ENCODE results near the gene MPL.

Gene MPL

GRCh38 chr1:43345120-43345519 is 7.5 kb downstream of the MPL start:
- Histone ChIP-seq H3K36me3 (ENCODE audit: insufficient read depth, low read length) (no peaks in the 10 kb centered on the region), H3K27me3 (ENCODE audit: insufficient read depth, low read length) (peaks cover 26% of the 10 kb centered on the region), H3K4me1 (ENCODE audit: insufficient read depth, low read length) (peaks cover 11% of the 10 kb centered on the region), H3K9me3 (ENCODE audit: low read length) (no peaks in the 10 kb centered on the region), H3K4me3 (ENCODE audit: low read length) (no peak overlapping the region), H2AFZ (ENCODE audit: low read depth, low read length) (no peak overlapping the region)

- Histone ChIP-seq H3K4me1 (ENCODE audit: insufficient read depth, low read length) (peaks cover 11% of the 10 kb centered on the region), H2AFZ (ENCODE audit: low read depth, low read length) (no peak overlapping the region), H3K27me3 (ENCODE audit: insufficient read depth, low read length) (peaks cover 26% of the 10 kb centered on the region), H3K9me3 (ENCODE audit: low read length) (no peaks in the 10 kb centered on the region), H3K4me3 (ENCODE audit: low read length) (no peak overlapping the region), H3K36me3 (ENCODE audit: insufficient read depth, low read length) (no peaks in the 10 kb centered on the region)
Observed at GRCh38 chr1:43346636-43347035, 9.0 kb downstream of the MPL start.

GRCh38 chr1:43348343-43348808 is 10.8 kb downstream of the MPL start:
- Histone ChIP-seq H3K36me3 (ENCODE audit: insufficient read depth, low read length) (no peaks in the 10 kb centered on the region), H3K27me3 (ENCODE audit: insufficient read depth, low read length) (peaks cover 26% of the 10 kb centered on the region), H3K4me3 (ENCODE audit: low read length) (peak overlapping the region; percentile 34), H3K9me3 (ENCODE audit: low read length) (no peaks in the 10 kb centered on the region), H2AFZ (ENCODE audit: low read depth, low read length) (peak overlapping the region; percentile 95), H3K4me1 (ENCODE audit: insufficient read depth, low read length) (peaks cover 11% of the 10 kb centered on the region)

GRCh38 chr1:43348809-43349593 is 11.4 kb downstream of the MPL start:
- Histone ChIP-seq H2AFZ (ENCODE audit: low read depth, low read length) (peak overlapping the region; percentile 95), H3K9me3 (ENCODE audit: low read length) (no peaks in the 10 kb centered on the region), H3K36me3 (ENCODE audit: insufficient read depth, low read length) (no peaks in the 10 kb centered on the region), H3K27me3 (ENCODE audit: insufficient read depth, low read length) (peaks cover 25% of the 10 kb centered on the region), H3K4me1 (ENCODE audit: insufficient read depth, low read length) (peaks cover 11% of the 10 kb centered on the region), H3K4me3 (ENCODE audit: low read length) (peak overlapping the region; percentile 45)

- no peaks in the 10 kb centered on the region for H3K36me3 ChIP-seq (ENCODE audit: insufficient read depth, low read length)
- H3K27me3 ChIP-seq (ENCODE audit: insufficient read depth, low read length) = peaks cover 22% of the 10 kb centered on the region
- peak overlapping the region; percentile 95 for H2AFZ ChIP-seq (ENCODE audit: low read depth, low read length)
- H3K9me3 ChIP-seq (ENCODE audit: low read length) = no peaks in the 10 kb centered on the region
- H3K4me3 ChIP-seq (ENCODE audit: low read length) = peak overlapping the region; percentile 45
- H3K4me1 ChIP-seq (ENCODE audit: insufficient read depth, low read length) = peaks cover 11% of the 10 kb centered on the region
Observed at GRCh38 chr1:43349594-43350306, 12.1 kb downstream of the MPL start.

GRCh38 chr1:43350976-43351375 is 13.4 kb downstream of the MPL start:
- Histone ChIP-seq H3K36me3 (ENCODE audit: insufficient read depth, low read length) (no peaks in the 10 kb centered on the region), H3K4me1 (ENCODE audit: insufficient read depth, low read length) (peaks cover 11% of the 10 kb centered on the region), H3K27me3 (ENCODE audit: insufficient read depth, low read length) (peaks cover 22% of the 10 kb centered on the region), H3K4me3 (ENCODE audit: low read length) (no peak overlapping the region), H2AFZ (ENCODE audit: low read depth, low read length) (no peak overlapping the region), H3K9me3 (ENCODE audit: low read length) (no peaks in the 10 kb centered on the region)

GRCh38 chr1:43351421-43352350 is 14.1 kb downstream of the MPL start:
- Histone ChIP-seq H3K36me3 (ENCODE audit: insufficient read depth, low read length) (no peaks in the 10 kb centered on the region), H3K27me3 (ENCODE audit: insufficient read depth, low read length) (peaks cover 22% of the 10 kb centered on the region), H3K9me3 (ENCODE audit: low read length) (no peaks in the 10 kb centered on the region), H2AFZ (ENCODE audit: low read depth, low read length) (no peak overlapping the region), H3K4me1 (ENCODE audit: insufficient read depth, low read length) (peaks cover 11% of the 10 kb centered on the region), H3K4me3 (ENCODE audit: low read length) (no peak overlapping the region)

GRCh38 chr1:43352351-43352705 is 14.7 kb downstream of the MPL start:
- no peak overlapping the region for H2AFZ ChIP-seq (ENCODE audit: low read depth, low read length)
- H3K27me3 ChIP-seq (ENCODE audit: insufficient read depth, low read length) = peaks cover 16% of the 10 kb centered on the region
- no peak overlapping the region for H3K4me3 ChIP-seq (ENCODE audit: low read length)
- H3K36me3 ChIP-seq (ENCODE audit: insufficient read depth, low read length) = no peaks in the 10 kb centered on the region
- no peaks in the 10 kb centered on the region for H3K9me3 ChIP-seq (ENCODE audit: low read length)
- peaks cover 11% of the 10 kb centered on the region for H3K4me1 ChIP-seq (ENCODE audit: insufficient read depth, low read length)

GRCh38 chr1:43352881-43353280 is 15.3 kb downstream of the MPL start:
- no peaks in the 10 kb centered on the region for H3K9me3 ChIP-seq (ENCODE audit: low read length)
- peaks cover 13% of the 10 kb centered on the region for H3K4me1 ChIP-seq (ENCODE audit: insufficient read depth, low read length)
- no peak overlapping the region for H3K4me3 ChIP-seq (ENCODE audit: low read length)
- H3K36me3 ChIP-seq (ENCODE audit: insufficient read depth, low read length) = no peaks in the 10 kb centered on the region
- H2AFZ ChIP-seq (ENCODE audit: low read depth, low read length) = no peak overlapping the region
- H3K27me3 ChIP-seq (ENCODE audit: insufficient read depth, low read length) = peaks cover 11% of the 10 kb centered on the region

- Histone ChIP-seq H3K4me1 (ENCODE audit: insufficient read depth, low read length) (peaks cover 12% of the 10 kb centered on the region), H3K36me3 (ENCODE audit: insufficient read depth, low read length) (no peaks in the 10 kb centered on the region), H3K27me3 (ENCODE audit: insufficient read depth, low read length) (peaks cover 2% of the 10 kb centered on the region), H3K4me3 (ENCODE audit: low read length) (no peak overlapping the region), H3K9me3 (ENCODE audit: low read length) (no peaks in the 10 kb centered on the region), H2AFZ (ENCODE audit: low read depth, low read length) (no peak overlapping the region)
Observed at GRCh38 chr1:43354471-43354870, 16.9 kb downstream of the MPL start.

GRCh38 chr1:43354936-43355335 is 17.3 kb downstream of the MPL start:
- H3K27me3 ChIP-seq (ENCODE audit: insufficient read depth, low read length) = no peaks in the 10 kb centered on the region
- peaks cover under 1% of the 10 kb centered on the region for H3K36me3 ChIP-seq (ENCODE audit: insufficient read depth, low read length)
- no peaks in the 10 kb centered on the region for H3K9me3 ChIP-seq (ENCODE audit: low read length)
- no peak overlapping the region for H2AFZ ChIP-seq (ENCODE audit: low read depth, low read length)
- H3K4me1 ChIP-seq (ENCODE audit: insufficient read depth, low read length) = peaks cover 12% of the 10 kb centered on the region
- no peak overlapping the region for H3K4me3 ChIP-seq (ENCODE audit: low read length)

- H3K4me1 ChIP-seq (ENCODE audit: insufficient read depth, low read length) = peaks cover 29% of the 10 kb centered on the region
- no peak overlapping the region for H2AFZ ChIP-seq (ENCODE audit: low read depth, low read length)
- peaks cover 24% of the 10 kb centered on the region for H3K36me3 ChIP-seq (ENCODE audit: insufficient read depth, low read length)
- H3K9me3 ChIP-seq (ENCODE audit: low read length) = no peaks in the 10 kb centered on the region
- H3K27me3 ChIP-seq (ENCODE audit: insufficient read depth, low read length) = no peaks in the 10 kb centered on the region
- no peak overlapping the region for H3K4me3 ChIP-seq (ENCODE audit: low read length)
Observed at GRCh38 chr1:43357251-43357650, 19.6 kb downstream of the MPL start.

Data from neuron (in vitro differentiated cells).